Fibroblast of skin of left biceps (primary cell): ENCODE measurements around the gene NEURL2.
A peak's percentile ranks its signal among the peaks of the same experiment; 100 is the strongest.
"Not testable (repeated sequence)": the region's sequence is repeated elsewhere in the genome, so short reads cannot be mapped to it uniquely, and the experiment has no call there.

ENCODE experiments used
- DNase-seq, 2 experiments: peaks; one replicate each; pipeline ENCODE4 v3.0.0-alpha.2; 2013; ENCODE audit warnings: low read depth in 2 of 2

Gene NEURL2

DNA sequence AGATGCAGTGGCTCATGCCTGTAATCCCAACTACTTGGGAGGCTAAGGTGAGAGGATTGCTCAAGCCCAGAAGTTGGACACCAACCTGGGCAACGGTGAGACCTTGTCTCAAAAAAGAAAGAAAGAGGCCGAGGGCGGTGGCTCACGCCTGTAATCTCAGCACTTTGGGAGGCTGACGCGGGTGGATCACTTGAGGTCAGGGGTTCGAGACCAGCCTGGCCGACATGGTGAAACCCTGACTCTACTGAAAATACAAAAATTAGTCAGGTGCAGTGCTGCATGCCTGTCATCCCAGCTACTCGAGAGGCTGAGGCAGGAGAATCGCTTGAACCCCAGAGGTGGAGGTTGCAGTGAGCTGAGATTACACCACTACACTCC lies 16.9 kb downstream of the NEURL2 start:
- DNase-seq: not testable (repeated sequence)

DNA sequence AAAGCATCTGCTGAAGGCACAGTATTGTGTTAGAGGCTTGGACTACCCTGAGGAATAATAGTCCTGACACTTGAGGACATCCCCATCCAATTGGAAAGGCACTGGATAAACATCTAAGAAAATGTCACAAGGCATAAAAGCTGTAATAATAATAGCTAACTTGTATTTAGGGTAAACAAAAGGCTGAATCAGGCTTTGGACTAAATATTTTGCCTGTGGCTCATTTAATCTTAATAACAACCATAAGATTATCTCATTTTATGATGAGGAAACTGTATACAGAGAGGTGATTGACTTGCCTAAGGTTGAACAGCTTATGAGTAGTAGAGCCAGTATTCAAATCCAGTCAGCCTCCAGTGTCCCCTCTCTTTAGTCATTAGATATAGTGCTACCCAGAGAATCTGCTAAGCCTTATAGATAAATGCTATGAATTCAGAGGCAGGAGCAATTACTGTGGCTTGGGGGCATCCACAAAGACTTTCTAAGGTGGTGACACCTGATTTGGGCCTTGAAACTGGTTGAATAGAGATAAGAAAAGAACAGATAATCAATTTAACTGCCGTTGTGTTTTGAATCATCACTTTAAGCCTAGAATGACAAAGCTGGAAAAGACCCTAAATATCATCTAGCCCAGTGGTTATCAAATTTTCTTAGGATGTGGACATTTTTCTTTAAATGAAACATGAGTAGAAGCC lies 17.5 kb downstream of the NEURL2 start:
- no peak for DNase-seq

DNA sequence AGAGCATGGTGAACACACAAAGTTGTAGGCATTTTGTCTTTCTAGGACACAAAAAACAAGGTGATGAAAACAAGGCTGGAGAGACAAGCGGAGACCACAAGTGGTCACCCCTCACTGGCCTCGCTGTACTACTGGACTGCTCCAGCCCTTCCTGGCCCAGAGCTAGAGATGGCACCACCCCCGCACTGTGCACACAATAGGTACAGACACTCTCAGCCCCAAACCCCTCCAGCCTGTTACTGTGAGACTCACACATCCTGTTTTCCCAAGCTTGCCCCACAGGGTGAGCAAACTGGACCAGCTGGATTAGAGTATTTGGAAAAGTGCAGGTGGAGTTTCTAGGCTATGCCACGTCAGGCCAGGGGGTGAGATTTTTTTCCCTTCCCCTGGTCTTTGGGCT lies 18.4 kb downstream of the NEURL2 start:
- no peak for DNase-seq

DNA sequence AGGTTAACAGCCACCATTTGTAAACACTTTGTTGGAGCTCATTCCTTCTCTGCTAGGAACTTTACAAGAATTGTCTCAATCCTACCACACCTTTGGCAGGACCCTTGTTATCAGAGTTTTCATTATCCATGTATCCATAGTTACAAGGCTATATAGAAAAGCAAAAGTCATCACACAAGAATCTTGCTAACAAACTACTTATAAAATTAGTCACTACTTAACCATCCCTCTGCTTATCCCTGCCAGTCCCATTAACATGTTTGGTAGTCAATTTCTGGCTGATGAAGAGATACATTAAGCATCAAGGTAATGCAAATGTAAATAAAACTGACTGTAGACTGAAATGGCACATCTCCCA lies 23.2 kb downstream of the NEURL2 start:
- peak; percentile 24 to 42 for DNase-seq

DNA sequence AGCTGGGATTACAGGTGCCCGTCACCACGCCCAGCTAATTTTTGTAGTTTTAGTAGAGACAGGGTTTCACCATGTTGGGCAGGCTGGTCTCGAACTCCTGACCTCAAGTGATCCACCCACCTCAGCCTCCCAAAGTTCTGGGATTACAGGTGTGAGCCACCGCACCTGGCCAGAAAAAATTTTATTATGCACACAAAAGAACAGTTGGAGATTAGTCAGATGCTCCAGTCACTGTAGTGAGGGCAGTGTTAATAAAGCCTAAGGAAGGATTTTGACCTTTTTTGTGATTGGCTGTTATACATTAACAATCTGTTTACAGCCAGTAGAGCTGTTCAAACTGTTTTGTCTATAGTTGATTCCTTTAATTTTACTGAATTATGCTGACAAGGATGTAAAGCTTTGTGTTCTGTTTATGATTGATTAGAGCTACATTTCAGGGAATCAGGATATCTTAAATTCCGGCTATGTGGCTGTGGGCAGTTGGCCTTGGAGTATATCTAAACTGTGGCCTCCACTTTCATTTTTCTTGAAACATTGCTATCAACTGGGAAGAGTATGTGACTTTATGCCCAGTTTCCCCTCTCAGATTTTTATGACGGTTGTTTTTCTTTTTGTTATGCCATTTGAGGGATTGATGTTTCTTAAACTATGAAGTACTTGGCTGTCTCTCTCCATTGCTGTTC lies 23.7 kb downstream of the NEURL2 start:
- no peak for DNase-seq

DNA sequence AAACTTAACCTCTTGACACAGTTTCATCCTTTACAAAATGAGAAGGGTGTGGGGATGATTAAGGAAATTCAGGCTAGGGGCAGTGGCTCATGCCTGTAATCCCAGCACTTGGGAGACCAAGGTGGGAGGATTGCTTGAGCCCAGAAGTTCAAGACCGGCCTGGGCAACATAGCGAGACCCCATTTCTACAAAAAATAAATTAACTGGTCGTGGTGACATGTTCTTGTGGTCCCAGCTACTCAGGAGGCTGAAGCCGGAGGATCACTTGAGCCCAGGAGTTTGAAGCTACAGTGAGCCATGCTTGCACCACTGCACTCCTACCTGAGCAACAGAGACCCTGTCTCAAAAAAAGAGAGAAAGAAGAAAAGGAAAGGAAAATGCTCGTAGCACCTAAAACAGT lies 24.6 kb downstream of the NEURL2 start:
- no peak for DNase-seq

DNA sequence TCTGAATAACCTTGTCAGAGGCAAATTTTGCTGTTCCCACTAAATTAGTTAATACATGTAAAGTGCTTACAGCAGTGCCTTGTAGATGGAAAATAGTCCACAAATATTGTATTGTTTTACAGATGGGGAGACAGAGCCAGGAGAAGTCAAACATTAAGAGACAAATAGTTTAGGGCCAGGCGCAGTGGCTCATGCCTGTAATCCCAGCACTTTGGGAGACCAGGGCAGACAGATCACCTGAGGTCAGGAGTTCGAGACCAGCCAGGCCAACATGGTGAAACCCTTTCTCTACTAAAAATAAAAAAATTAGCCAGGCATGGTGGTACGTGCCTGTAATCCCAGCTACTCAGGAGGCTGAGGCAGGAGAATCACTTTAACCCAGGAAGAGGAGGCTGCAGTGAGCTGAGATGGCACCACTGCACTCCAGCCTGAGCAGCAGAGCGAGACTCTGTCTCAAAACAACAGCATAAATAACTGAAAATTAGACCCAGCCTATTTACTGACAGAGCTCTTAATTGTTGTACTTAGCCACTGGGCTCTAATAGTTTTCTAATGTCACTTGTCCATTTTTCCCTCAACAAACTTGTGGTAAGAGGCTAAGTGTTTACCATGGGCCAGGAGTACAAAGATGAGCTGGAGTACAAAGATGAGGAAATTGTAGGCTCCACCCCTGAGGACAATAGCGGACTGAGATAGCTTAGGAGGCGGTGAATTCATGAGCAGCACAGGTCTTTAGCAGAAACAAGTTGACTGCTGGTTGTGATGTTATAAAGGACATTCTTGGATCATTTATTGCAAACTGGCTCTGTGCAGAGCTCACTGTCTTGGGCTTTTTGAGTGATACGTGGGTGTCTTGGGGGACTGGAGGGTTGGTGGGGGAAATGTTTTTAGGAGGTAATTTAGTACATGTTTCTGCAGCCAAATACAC lies 27.2 kb downstream of the NEURL2 start:
- no peak for DNase-seq

DNA sequence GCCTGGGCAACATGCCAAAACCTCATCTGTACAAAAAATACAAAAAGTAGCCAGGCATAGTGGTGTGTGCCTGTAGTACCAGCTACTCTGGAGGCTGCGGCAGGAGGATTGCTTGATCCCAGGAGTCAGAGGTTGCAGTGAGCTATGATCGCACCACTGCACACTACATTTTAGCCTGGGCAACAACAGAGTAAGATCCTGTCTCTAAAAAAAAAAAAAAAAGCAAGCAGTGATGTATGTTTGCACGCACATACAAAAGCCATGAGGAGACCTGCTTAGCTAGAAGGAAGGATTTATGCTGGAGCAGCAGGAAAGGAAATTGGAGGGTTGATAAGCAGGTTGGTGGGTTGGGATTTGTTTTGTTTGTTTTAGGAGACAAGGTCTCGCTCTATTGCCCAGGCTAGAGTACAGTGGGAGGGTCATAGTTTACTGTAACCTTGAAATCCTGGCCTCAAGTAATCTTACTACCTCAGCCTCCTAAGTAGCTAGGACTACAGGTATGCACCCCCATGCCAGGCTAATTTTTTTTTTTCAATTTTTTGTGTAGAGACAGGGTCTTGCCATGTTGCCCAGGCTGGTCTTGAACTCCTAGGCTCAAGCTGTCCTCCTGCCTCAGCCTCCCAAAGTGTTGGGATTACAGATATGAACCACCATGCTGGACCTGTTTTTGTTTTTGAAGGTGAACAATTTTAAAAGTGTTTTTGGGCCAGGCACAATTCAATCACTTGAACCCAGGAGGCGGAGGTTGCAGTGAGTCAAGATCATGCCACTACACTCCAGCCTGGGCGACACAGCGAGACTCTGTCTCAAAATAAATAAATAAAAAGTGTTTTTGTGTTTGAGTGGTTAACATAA lies 29.6 kb downstream of the NEURL2 start:
- DNase-seq: no peak

DNA sequence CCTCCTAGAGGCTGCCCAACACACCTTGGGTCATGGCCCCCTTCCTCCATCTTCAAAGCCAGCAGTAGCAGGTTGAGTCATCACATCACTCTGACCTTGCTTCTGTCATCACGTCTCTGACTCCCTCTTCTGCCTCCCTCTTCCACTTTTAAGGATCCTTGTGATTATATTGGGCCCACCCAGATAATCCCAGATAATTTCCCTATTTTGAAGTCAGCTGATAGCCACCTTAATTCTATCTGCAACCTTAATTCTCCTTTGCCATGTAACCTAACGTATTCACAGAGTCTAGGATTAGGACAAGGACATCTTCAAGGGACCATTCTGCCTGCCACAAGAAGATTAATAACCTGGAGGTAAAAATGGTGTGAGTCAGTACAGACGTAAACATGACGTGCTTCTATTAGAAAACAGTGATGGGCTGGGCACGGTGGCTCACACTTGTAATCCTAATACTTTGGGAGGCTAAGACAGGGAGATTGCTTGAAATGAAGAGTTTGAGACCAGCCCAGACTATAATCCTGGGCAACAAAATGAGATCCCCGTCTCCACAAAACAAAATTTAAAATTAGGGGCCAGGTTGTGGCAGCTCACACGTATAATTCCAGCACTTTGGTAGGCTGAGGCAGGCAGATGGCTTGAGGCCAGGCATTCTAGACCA lies 30.3 kb downstream of the NEURL2 start:
- no peak for DNase-seq

DNA sequence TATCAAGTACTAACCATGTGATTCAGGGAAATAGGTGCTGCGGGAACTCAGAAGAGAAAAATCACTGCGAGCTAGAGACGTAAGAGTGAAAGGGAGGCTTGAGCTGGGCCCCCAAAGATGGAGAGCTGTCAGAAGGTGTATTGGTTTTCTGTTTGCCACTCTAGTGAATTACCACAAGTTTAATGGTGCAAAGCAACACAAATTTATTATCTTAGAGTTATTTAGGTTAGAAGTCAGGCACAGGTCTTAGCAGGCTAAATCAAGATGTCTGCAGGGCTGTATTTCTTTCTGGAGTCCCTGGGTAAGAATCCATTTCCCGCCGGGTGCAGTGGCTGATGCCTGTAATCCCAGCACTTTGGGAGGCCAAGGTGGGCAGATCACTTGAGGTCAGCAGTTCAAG lies 31.1 kb downstream of the NEURL2 start:
- DNase-seq: no peak

DNA sequence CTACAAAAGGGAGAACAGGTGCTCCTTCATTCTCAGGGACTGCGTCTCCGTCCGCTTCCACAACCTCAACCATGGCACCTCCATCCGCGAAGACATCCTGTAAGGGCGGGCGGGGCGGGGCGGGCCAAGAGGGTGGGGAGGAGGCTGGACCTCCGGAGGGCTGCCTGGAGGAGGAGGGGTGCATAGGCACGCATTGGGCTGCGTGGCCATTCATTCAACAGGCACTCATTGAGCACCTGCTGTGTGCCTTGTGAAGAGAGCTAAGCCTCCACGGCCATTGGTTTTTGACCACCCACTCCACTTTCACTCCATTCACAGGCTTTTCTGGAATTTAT lies 33.2 kb downstream of the NEURL2 start:
- DNase-seq: no peak

DNA sequence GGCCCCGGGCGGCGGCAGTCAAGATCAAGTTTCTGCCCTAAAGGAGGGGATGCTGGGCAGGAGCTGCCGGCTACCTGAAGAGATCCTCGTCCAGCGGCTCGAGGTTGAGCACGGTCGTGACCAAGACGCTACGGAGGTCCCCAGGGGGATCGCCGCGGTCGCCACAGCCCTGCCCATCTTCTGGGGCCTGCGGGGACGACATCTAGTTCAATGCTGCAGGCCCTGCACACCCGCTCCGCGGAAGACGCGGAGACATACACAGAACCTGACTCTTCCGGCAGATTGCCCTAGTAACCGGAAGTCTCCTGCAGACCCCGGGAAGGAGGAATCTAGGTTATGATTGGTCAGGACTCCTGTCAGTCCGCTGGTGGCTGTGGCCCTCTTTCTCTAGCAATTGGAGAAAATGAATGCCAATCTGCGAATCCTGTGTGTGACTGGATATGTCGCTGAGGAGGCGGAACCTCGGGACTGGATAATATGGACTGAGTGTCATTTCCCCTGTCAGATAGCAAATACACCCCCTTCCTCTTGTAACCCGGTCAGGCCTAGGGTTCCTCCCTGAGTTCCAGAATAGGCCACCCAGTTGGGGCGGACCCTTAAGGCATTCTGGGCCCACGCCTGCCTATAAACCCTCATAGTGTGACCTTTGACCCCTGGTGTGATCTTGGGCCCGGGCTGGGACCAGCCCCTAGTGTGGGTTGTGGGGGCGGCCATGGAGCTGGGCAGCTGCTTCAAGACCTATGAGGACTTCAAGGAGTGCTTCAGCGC lies 33.7 kb downstream of the NEURL2 start, which contains the start of the genes ACOT8 and ZSWIM3:
Gene ACOT8 (minus strand): TSS at position 279 of the 768 bp plus-strand sequence. CDS start 77 bp downstream, at position 202.
Gene ZSWIM3 (plus strand): TSS at position 501 of the 768 bp plus-strand sequence. CDS start 212 bp downstream, at position 713.
- DNase-seq: peak; percentile 100

DNA sequence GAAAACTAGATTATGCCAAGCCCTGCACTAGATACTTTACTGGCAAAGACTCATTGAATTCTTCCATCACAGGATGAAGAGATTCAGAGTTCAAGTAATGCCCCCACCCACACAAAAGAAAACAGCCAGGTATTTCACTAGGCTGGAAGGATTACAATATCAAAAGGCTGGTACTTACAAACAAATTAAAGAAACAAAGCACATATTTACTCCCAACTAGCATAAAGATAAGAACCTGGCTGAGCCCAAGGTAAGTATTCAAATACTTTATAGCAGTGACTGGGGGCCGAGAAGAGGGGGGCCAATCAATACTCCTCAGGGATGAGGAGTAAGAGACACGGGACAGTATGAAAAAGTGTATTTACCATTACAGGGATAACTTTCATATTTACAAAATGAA lies 37.5 kb downstream of the NEURL2 start:
- no peak for DNase-seq

DNA sequence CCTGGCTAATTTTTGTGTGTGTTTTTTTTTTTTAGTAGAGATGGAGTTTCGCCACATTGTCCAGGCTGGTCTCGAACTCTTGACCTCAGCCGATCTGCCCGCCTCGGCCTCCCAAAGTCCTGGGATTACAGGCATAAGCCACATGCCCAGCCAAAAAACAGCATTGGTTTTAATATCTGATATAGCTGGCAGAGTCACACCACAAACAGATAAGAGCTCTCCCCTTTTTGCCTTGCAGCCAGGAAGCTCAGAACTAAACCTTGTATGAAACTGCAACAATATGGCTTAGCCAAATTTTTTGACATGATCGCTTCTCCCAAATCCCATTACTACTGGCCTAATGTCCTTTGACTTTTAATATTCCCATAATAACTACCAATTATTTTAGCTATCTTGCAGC lies 38.7 kb downstream of the NEURL2 start:
- no peak for DNase-seq

DNA sequence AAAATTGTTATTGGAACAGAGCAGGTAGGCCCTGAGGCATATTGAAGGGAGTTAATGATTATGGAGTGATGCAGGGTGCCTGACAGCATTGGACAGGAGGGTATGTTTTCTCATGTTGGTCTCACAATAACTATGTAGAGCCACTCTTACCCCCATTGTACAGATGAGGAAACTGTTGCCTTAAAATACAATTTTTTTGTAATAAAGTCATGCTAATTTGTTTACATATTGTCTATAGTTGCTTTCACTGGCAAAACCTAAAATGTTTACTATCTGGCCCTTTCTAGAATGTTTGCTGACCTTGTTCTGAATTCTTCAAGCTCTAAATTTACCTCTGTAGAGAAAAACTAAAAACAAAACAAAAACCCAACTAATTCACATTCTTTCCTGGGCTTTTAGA lies 39.5 kb downstream of the NEURL2 start:
- no peak for DNase-seq

DNA sequence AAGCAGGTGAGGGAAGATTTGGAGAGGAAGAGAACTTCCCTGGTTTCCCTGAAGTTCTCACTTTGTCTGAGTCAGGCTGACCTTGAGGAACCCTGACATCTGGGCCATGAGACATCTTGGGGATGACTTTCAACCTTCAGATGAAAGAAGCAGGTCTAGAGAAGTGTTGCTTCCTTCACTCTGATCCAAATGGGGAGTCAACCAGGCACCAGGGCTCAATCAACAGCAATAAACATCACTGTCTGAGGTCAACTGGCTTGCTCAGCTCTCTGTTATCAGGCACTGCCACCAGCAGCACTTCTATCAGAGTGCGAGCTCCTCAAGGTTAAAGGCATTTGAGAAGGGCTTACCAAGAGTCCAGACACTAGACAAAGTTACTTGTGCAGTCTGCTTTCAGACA lies 40.1 kb downstream of the NEURL2 start:
- no peak for DNase-seq

DNA sequence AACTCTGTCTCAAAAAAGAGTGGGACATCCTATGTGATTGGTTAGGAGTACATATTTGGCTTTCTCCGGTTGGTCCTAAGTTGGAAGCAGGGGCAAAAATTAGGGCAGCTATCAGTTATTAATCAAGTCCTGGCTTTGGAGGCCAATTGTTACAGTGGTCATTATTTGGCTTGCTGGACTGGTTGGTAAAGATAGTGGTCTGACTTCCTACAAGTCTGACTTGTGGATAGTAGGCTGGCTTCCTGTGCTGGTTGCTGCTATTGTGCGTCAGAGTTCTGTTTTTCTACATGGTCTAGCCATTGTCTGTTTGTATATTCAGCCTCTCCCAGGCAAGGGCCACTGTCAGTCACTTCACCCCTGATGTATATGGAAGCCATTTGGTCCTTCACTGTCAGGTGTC lies 40.8 kb downstream of the NEURL2 start:
- DNase-seq: no peak

DNA sequence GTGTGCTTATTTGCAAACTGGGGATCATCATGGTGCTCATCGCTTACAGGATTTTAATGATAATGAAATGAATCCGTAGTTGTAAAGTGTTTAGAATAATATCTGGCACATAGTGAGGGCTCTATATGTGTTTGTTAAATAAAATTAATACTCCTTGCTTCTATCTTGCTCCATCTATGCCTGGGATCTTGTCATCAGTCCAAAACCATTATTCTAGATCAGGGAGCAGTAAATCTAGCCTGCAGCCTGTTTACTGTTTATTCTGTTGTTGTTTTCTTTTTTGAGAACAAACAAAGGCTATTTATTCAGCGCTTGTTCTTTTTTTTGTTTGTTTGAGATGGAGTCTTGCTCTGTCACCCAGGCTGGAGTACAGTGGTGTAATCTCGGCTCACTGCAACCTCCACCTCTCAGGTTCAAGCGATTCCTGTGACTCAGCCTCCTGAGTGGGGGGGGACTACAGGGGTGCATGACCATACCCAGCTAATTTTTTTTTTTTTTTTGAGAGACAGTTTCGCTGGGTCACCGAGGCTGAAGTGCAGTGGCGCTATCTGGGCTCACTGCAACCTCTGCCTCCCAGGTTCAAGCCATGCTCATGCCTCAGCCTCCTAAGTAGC lies 41.9 kb downstream of the NEURL2 start:
- no peak for DNase-seq

DNA sequence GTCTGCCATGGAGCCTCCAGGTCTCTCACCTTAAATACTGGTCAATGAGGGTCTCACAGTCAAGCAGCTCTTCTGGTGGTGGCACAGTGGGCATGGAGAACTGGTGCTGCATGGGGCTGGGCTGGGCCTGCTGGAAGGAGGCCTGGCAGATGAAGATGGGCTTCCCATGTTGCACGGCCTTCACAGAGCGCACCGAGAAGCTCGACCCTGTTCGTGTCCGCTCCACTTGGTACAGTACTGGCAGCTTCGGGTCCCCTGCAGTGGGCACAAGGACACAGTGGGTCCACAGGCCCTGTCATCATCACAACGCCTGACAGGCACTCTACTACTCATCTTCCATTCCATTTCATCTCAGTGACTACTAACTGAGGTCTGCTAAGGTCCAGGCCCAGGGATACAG lies 42.6 kb downstream of the NEURL2 start:
- no peak for DNase-seq

DNA sequence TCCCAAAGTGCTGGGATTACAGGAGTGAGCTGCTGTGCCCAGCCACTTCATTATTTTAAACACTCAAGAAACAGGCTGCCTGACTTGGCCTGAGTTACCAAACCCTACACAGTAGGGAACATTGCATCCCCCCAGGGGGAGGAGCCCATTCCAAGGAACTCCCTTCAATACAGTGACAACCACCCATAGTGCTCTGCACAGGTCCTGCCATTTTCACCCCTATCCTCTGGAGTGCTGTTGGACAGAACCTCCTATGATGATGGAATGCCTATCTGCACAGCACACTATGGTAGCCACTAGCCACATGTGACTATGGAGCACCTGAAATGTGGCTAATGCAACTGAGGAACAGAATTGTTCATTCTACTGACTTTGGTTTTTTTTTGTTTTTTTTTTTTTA lies 45.6 kb downstream of the NEURL2 start:
- no peak for DNase-seq
